Mesendoderm (in vitro differentiated cells): Measurements from ENCODE around the gene BTNL8.

Experiments used
- DNase-seq: peaks from one replicate; pipeline ENCODE4 v3.0.0; 2013
- H2AK5ac ChIP-seq: 2 replicates; pipeline ENCODE4 v1.6.1; 2013; ENCODE audit warnings: low read length, inconsistent platforms
- H2BK120ac ChIP-seq: 2 replicates; pipeline ENCODE4 v1.6.1; 2013; ENCODE audit warnings: low read depth, mild to moderate bottlenecking, low read length, moderate library complexity, mixed read lengths
- H2BK15ac ChIP-seq: replicated peaks from 2 replicates; pipeline ENCODE4 v1.6.1; 2013; ENCODE audit warnings: low read depth, mild to moderate bottlenecking, moderate library complexity
- H2BK5ac ChIP-seq: 2 replicates; pipeline ENCODE4 v1.6.1; 2013; ENCODE audit warnings: low read length, inconsistent platforms
- H3K18ac ChIP-seq: 2 replicates; pipeline ENCODE4 v1.6.1; 2013; ENCODE audit warnings: mild to moderate bottlenecking, low read length, mixed read lengths
- H3K23ac ChIP-seq: one replicate; pipeline ENCODE4 v1.6.1; 2013; ENCODE audit warnings: low read length
- H3K27ac ChIP-seq: 2 replicates; pipeline ENCODE4 v1.5.1; 2013; ENCODE audit warnings: low read depth, mild to moderate bottlenecking, inconsistent platforms, low read length, moderate library complexity
- H3K27me3 ChIP-seq: 2 replicates; pipeline ENCODE4 v1.6.1; 2013; ENCODE audit warnings: low read length, control low read depth, mild to moderate bottlenecking, inconsistent platforms; ENCODE audit not compliant: insufficient read depth, poor library complexity
- H3K36me3 ChIP-seq: 2 replicates; pipeline ENCODE4 v1.6.1; 2013; ENCODE audit warnings: low read length, inconsistent platforms; ENCODE audit not compliant: control insufficient read depth, insufficient read depth
- H3K4ac ChIP-seq: one replicate; pipeline ENCODE4 v1.6.1; 2013; ENCODE audit warnings: low read depth, mild to moderate bottlenecking, low read length, moderate library complexity
- H3K4me1 ChIP-seq: 2 replicates; pipeline ENCODE4 v1.6.1; 2013; ENCODE audit warnings: low read depth, low read length, inconsistent platforms; ENCODE audit not compliant: control insufficient read depth
- H3K4me2 ChIP-seq: 2 replicates; pipeline ENCODE4 v1.6.1; 2013; ENCODE audit warnings: low read length
- H3K4me3 ChIP-seq: 2 replicates; pipeline ENCODE4 v1.5.1; 2013; ENCODE audit warnings: mild to moderate bottlenecking, low read length
- H3K56ac ChIP-seq: one replicate; pipeline ENCODE4 v1.6.1; 2013; ENCODE audit warnings: low read length
- H3K79me1 ChIP-seq: 2 replicates; pipeline ENCODE4 v1.6.1; 2013; ENCODE audit warnings: low read length, inconsistent platforms
- H3K79me2 ChIP-seq: 2 replicates; pipeline ENCODE4 v1.6.1; 2013; ENCODE audit warnings: mild to moderate bottlenecking, low read length; ENCODE audit not compliant: control insufficient read depth, insufficient read depth
- H3K9ac ChIP-seq: 2 replicates; pipeline ENCODE4 v1.6.1; 2013; ENCODE audit warnings: low read length, inconsistent platforms
- H4K5ac ChIP-seq: one replicate; pipeline ENCODE4 v1.6.1; 2013; ENCODE audit warnings: low read length
- H4K8ac ChIP-seq: one replicate; pipeline ENCODE4 v1.6.1; 2013; ENCODE audit warnings: low read depth, mild to moderate bottlenecking, control low read depth, low read length, moderate library complexity
- WGBS: extraction: QIAGEN DNeasy Blood & Tissue Kit; methylation state at CpG from one replicate; pipeline ENCODE4 v1.1.7; 2013; ENCODE audit warnings: low lambda C conversion rate, missing lambda C conversion rate; ENCODE audit not compliant: insufficient coverage; ENCODE audit errors: extremely low coverage; 5-methylcytosine and 5-hydroxymethylcytosine counted together

Gene BTNL8

DNA sequence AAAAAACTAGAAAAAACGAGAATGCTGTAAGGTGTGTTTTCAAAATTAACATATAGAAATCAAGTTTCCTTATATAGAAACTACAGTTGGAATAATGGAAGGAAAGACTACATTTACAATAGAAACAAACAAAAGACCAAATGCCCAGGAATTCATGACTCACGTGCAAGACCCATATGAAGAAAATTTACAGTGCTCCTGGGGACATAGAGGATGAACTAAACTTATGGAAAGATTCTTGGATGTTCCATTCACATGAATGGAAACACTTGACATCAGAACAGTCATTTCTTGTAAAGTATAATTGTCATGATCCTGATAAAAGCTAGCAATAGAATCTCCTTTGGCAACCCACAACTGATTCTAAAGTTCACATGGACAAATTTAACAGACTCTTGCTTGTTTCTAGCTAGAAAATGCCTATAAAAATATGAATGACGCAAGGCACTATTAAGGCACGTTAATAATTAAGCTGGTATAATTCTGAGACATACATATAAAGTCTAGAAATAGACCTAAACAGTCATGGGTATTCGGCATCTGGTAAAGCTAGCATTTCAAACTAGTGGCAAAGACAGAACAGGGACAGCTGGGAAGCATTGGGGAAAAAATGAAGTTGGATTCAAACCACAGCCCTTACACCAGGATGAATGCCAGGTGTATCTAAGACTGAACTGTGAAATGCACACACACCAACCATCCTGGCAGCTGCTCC lies 32.8 kb upstream of the BTNL8 start:
- H4K8ac ChIP-seq: no peak overlapping the region
- no peak overlapping the region for H2BK120ac ChIP-seq
- no peak overlapping the region for H3K18ac ChIP-seq
- H3K79me2 ChIP-seq: no peaks in the 10 kb centered on the region
- no peak overlapping the region for H3K4me2 ChIP-seq
- H3K4me3 ChIP-seq: no peak overlapping the region
- no peak overlapping the region for H3K4ac ChIP-seq
- H3K79me1 ChIP-seq: no peaks in the 10 kb centered on the region
- H3K27ac ChIP-seq: no peak overlapping the region
- no peak overlapping the region for H3K9ac ChIP-seq
- no peak overlapping the region for H2BK5ac ChIP-seq
- no peak overlapping the region for H4K5ac ChIP-seq
- no peaks in the 10 kb centered on the region for H3K4me1 ChIP-seq
- no peak for DNase-seq
- no peak overlapping the region for H3K23ac ChIP-seq
- no peak overlapping the region for H2AK5ac ChIP-seq
- no CpG with 5 or more reads among the region's 5 CpGs for WGBS
- H2BK15ac ChIP-seq: no peak overlapping the region
- H3K36me3 ChIP-seq: no peaks in the 10 kb centered on the region
- no peaks in the 10 kb centered on the region for H3K27me3 ChIP-seq
- no peak overlapping the region for H3K56ac ChIP-seq

DNA sequence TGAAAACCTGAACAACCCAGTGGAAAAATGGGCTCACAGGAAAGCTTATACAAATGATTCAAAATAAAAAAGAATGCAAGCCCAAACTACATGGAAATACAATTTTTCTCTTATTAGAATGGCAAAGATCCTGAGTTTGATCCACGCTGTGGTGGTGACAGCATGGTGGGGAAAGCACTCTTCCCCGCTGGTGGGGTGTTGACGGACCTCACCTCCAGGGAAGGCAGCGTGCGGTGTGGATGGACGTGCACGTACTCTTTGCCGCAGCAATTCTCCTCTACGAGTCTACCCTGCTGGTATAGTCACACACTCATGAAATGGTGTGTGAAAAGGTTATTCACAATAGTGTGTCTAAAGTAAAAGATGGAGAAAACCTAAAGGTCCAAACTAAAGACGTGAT lies 32.0 kb upstream of the BTNL8 start:
- DNase-seq: no peak
- no peaks in the 10 kb centered on the region for H3K79me1 ChIP-seq
- H3K4me3 ChIP-seq: no peak overlapping the region
- no peak overlapping the region for H3K23ac ChIP-seq
- H2BK15ac ChIP-seq: no peak overlapping the region
- H3K18ac ChIP-seq: no peak overlapping the region
- no peak overlapping the region for H4K8ac ChIP-seq
- H3K36me3 ChIP-seq: no peaks in the 10 kb centered on the region
- no peaks in the 10 kb centered on the region for H3K79me2 ChIP-seq
- H3K4me2 ChIP-seq: no peak overlapping the region
- H2AK5ac ChIP-seq: no peak overlapping the region
- no peaks in the 10 kb centered on the region for H3K4me1 ChIP-seq
- H3K27ac ChIP-seq: no peak overlapping the region
- H3K4ac ChIP-seq: no peak overlapping the region
- H4K5ac ChIP-seq: no peak overlapping the region
- no peak overlapping the region for H2BK120ac ChIP-seq
- H3K56ac ChIP-seq: no peak overlapping the region
- H3K9ac ChIP-seq: no peak overlapping the region
- no peaks in the 10 kb centered on the region for H3K27me3 ChIP-seq
- no peak overlapping the region for H2BK5ac ChIP-seq
- WGBS: no CpG with 5 or more reads among the region's 10 CpGs

DNA sequence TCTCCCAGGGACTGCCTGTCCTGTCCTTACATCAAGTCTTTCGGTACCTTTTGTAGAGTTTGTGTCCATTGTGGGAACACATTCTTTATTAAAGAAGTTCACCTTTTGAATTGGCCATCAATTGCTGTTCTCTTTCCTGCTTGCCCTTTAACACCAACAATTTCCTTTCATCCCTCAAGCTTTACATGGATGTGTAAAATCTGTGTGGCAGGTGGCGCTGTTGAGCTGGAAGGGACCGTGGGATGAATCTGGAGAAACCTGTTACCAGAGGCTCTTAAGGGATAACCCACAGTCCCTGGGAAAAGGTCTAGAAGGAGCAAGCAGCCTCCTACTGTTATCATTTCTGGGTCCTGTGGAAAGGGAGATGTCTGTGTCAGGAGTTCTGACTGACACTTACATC lies 30.0 kb upstream of the BTNL8 start:
- no peaks in the 10 kb centered on the region for H3K79me1 ChIP-seq
- no peak overlapping the region for H3K4me2 ChIP-seq
- H3K4ac ChIP-seq: no peak overlapping the region
- peak; percentile 87 for DNase-seq
- H2BK120ac ChIP-seq: no peak overlapping the region
- no peak overlapping the region for H2AK5ac ChIP-seq
- H3K79me2 ChIP-seq: no peaks in the 10 kb centered on the region
- no peak overlapping the region for H3K23ac ChIP-seq
- no peaks in the 10 kb centered on the region for H3K4me1 ChIP-seq
- H3K27me3 ChIP-seq: no peaks in the 10 kb centered on the region
- no peak overlapping the region for H2BK15ac ChIP-seq
- no peak overlapping the region for H4K8ac ChIP-seq
- no peak overlapping the region for H3K56ac ChIP-seq
- WGBS: no CpG with 5 or more reads among the region's 3 CpGs
- no peak overlapping the region for H2BK5ac ChIP-seq
- no peak overlapping the region for H3K27ac ChIP-seq
- no peak overlapping the region for H3K18ac ChIP-seq
- no peak overlapping the region for H3K9ac ChIP-seq
- no peak overlapping the region for H3K4me3 ChIP-seq
- H3K36me3 ChIP-seq: no peaks in the 10 kb centered on the region
- H4K5ac ChIP-seq: no peak overlapping the region

DNA sequence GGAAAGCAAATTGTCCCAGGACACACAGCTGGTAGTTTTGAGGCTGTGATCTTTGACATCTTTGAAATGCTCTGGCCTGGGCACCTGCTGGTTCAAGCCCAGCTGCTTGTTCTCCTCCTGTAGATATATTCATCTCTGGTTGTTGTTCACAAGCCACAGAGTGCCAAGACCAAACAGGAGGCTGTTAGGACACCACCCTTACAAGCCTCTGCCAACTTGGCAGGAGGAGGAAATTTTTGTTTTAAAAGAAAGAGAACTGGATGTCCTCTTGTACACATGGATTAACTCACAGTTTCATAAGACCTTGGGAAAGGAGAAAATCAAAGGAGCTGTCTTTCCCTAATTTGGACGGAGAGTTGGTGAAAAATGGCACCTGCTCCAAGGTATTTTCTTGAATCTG lies 29.4 kb upstream of the BTNL8 start:
- H3K79me2 ChIP-seq: no peaks in the 10 kb centered on the region
- H2BK120ac ChIP-seq: no peak overlapping the region
- H4K5ac ChIP-seq: no peak overlapping the region
- DNase-seq: no peak
- no peak overlapping the region for H3K4me2 ChIP-seq
- H3K23ac ChIP-seq: no peak overlapping the region
- no peaks in the 10 kb centered on the region for H3K4me1 ChIP-seq
- H2BK15ac ChIP-seq: no peak overlapping the region
- no peak overlapping the region for H3K4me3 ChIP-seq
- H3K56ac ChIP-seq: no peak overlapping the region
- H2BK5ac ChIP-seq: no peak overlapping the region
- no peak overlapping the region for H3K4ac ChIP-seq
- no peak overlapping the region for H3K18ac ChIP-seq
- no peak overlapping the region for H3K27ac ChIP-seq
- H3K36me3 ChIP-seq: no peaks in the 10 kb centered on the region
- H4K8ac ChIP-seq: no peak overlapping the region
- H3K9ac ChIP-seq: no peak overlapping the region
- no peaks in the 10 kb centered on the region for H3K79me1 ChIP-seq
- WGBS: no CpG with 5 or more reads among the region's 1 CpG
- no peaks in the 10 kb centered on the region for H3K27me3 ChIP-seq
- H2AK5ac ChIP-seq: no peak overlapping the region

DNA sequence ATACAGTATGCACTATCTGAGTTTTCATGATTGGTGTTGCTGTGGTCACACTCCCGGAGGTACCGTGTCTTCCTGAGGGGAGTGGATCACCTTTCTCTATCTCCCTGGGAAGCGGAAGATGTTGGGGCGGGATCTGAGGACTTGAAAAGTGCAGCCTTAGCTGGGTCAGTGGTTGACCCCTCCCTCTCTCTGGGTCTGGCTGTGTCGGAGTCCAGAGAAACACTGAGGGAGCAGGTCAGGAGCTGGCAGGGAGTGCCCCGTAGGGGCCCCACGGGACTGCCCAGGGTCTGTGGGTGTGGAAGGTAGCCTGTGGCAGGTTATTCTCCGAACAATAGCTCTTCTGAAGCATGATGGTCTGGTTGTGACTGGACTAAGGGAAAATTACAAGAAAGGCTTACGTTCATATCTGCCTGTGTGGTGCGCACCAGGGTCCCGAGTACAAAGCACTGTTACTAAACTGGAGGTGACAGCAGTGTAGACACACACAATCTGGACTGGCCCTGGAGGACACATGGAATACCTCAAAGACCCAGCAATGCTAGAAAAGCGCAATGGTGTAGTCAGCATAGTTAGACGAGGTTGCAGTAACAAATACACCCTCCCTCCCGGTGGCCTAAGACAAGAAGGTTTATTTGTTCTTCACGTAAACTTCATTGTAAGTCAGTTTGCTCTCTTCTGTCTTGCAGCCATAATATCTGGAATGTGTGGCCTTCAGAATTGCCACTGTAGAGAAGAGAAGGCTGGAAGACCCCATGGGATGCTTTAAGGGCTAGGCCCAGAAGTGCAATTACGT lies 28.5 kb upstream of the BTNL8 start:
- Histone ChIP-seq H3K23ac (no peak overlapping the region), H2BK120ac (no peak overlapping the region), H3K4me2 (no peak overlapping the region), H3K79me1 (no peaks in the 10 kb centered on the region), H3K27ac (no peak overlapping the region), H3K4me3 (no peak overlapping the region), H3K9ac (no peak overlapping the region), H3K27me3 (no peaks in the 10 kb centered on the region), H4K8ac (no peak overlapping the region), H2BK5ac (no peak overlapping the region), H2AK5ac (no peak overlapping the region), H3K18ac (no peak overlapping the region), H3K4me1 (no peaks in the 10 kb centered on the region), H2BK15ac (no peak overlapping the region), H3K56ac (no peak overlapping the region), H4K5ac (no peak overlapping the region), H3K4ac (no peak overlapping the region), H3K79me2 (no peaks in the 10 kb centered on the region), H3K36me3 (no peaks in the 10 kb centered on the region)
- DNase-seq: no peak
- WGBS: no CpG with 5 or more reads among the region's 16 CpGs
